ENCODE measurements around the gene ARSA.

GRCh38 chr22:50640857-50641647, 13.1 kb upstream of the ARSA start:
- TF ChIP-seq REST (IDR thresholded peaks at IDR 0.05) (no peak), CTCF (IDR thresholded peaks at IDR 0.05; ENCODE audit: low read depth, low read length, missing input control) (no peak), ZBTB33 (IDR thresholded peaks at IDR 0.05) (no peak), RXRA (IDR thresholded peaks at IDR 0.05) (no peak), MAX (IDR thresholded peaks at IDR 0.05) (no peak), TAF1 (conservative IDR thresholded peaks at IDR 0.05) (no peak), ATF3 (IDR thresholded peaks at IDR 0.05) (no peak), HNF4A (conservative IDR thresholded peaks at IDR 0.05) (no peak), JUND (IDR thresholded peaks at IDR 0.05) (no peak), GABPA (IDR thresholded peaks at IDR 0.05 in 1 of 2, conservative IDR thresholded peaks at IDR 0.05 in 1 of 2) (no peak), YY1 (IDR thresholded peaks at IDR 0.05) (no peak), FOXA1 (IDR thresholded peaks at IDR 0.05) (no peak), EGR1 (IDR thresholded peaks at IDR 0.05; ENCODE audit: low read depth in 2 of 2) (no peak)
